ENCODE data around the gene PSRC1. TPM values are rescaled to one million over a fixed set of nuclear protein-coding genes. Genes with fewer than 3 reads are reported as not detected.
A peak's percentile ranks its signal among the peaks of the same experiment; 100 is the strongest.

Gene PSRC1
- total RNA-seq, 2 donors from 2014 or later: 38.5 to 72.7 TPM

DNA sequence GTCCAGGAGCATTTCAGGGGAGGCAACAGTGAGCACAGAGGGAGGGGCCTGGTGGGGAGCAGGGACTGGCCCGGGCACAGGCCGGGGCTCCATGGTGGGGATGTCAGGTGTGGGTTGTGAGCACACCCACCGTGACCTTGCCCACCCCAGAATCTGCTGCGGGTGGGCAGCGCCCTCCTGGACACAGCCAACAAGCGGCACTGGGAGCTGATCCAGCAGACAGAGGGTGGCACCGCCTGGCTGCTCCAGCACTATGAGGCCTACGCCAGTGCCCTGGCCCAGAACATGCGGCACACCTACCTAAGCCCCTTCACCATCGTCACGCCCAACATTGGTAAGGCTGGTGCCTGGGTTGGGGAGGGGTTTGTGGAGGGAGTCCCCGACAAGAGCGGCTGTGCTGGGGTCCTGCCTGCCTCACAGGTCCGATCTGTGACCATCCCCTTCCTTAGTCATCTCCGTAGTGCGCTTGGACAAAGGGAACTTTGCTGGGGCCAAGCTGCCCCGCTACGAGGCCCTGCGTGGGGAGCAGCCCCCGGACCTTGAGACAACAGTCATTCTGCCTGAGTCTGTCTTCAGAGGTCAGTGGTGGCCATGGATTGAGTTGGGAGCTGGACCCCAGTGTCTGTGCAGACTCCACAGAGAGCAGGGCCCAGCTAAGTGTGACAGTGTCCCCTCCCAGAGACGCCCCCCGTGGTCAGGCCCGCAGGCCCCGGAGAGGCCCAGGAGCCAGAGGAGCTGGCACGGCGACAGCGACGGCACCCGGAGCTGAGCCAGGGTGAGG, 14.3 kb downstream of the PSRC1 start:
- TF ChIP-seq, protein P1, sequence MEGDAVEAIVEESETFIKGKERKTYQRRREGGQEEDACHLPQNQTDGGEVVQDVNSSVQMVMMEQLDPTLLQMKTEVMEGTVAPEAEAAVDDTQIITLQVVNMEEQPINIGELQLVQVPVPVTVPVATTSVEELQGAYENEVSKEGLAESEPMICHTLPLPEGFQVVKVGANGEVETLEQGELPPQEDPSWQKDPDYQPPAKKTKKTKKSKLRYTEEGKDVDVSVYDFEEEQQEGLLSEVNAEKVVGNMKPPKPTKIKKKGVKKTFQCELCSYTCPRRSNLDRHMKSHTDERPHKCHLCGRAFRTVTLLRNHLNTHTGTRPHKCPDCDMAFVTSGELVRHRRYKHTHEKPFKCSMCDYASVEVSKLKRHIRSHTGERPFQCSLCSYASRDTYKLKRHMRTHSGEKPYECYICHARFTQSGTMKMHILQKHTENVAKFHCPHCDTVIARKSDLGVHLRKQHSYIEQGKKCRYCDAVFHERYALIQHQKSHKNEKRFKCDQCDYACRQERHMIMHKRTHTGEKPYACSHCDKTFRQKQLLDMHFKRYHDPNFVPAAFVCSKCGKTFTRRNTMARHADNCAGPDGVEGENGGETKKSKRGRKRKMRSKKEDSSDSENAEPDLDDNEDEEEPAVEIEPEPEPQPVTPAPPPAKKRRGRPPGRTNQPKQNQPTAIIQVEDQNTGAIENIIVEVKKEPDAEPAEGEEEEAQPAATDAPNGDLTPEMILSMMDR (conservative IDR thresholded peaks at IDR 0.05): no peak
- DNase-seq: no peak
- no peaks in the 10 kb centered on the region for H3K27me3 Mint-ChIP-seq (ENCODE audit: insufficient read depth)
- H3K4me3 ChIP-seq (ENCODE audit: low read length): no peak overlapping the region
- peaks cover 22% of the 10 kb centered on the region for H3K36me3 Mint-ChIP-seq (ENCODE audit: low read depth)
- H3K36me3 ChIP-seq (ENCODE audit: control insufficient read depth, insufficient read depth, low read length): peaks cover 7% of the 10 kb centered on the region
- H3K4me1 ChIP-seq (ENCODE audit: control insufficient read depth, insufficient read depth, low read length): no peaks in the 10 kb centered on the region
- no peaks in the 10 kb centered on the region for H3K27me3 ChIP-seq (ENCODE audit: control insufficient read depth, insufficient read depth, low read length, poor library complexity, severe bottlenecking)
- no peak overlapping the region for H3K27ac ChIP-seq (ENCODE audit: low read depth, low read length)
- WGBS, 2 experiments (ENCODE audit: insufficient coverage in 1 of 2, insufficient read length in 1 of 2): 95 to 97% methylated on average over 16 to 29 of the region's 29 CpGs
- no peak overlapping the region for H3K9ac ChIP-seq (ENCODE audit: extremely low read depth, low read length, poor library complexity, severe bottlenecking)
- no peaks in the 10 kb centered on the region for H3K9me3 ChIP-seq (ENCODE audit: control insufficient read depth, low read length)
- H3K9me3 Mint-ChIP-seq: peaks cover 1% of the 10 kb centered on the region
- no peak overlapping the region for H3K27ac Mint-ChIP-seq
- no peaks in the 10 kb centered on the region for H3K4me1 Mint-ChIP-seq
- H3K4me3 Mint-ChIP-seq: no peak overlapping the region

DNA sequence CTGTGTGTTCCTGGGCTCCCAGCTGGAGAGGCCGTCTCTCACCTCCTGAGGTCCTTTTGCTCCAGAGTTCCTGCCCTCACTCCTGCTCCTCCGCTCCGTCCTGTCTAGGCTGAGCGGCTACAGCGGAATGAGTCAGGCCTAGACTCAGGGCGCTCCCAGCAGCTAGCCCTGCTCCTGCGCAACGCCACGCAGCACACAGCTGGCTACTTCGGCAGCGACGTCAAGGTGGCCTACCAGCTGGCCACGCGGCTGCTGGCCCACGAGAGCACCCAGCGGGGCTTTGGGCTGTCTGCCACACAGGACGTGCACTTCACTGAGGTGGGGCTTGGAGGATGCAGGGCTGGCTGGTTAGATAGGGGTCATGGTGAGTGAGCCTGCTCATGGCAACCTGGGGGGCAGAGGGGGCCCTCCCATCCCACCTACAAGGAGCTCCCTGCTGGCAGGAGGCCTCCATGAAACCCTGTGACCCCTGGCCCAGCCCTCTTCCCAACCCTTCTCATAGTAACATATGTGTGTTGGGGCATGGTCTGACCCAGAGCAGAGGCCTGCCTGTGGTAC, 15.1 kb downstream of the PSRC1 start:
- H3K9ac ChIP-seq (ENCODE audit: extremely low read depth, low read length, poor library complexity, severe bottlenecking): no peak overlapping the region
- no peak overlapping the region for H3K4me3 ChIP-seq (ENCODE audit: low read length)
- no peak for DNase-seq
- H3K27me3 ChIP-seq (ENCODE audit: control insufficient read depth, insufficient read depth, low read length, poor library complexity, severe bottlenecking): no peaks in the 10 kb centered on the region
- Mint-ChIP-seq H3K36me3 (ENCODE audit: low read depth) (peaks cover 22% of the 10 kb centered on the region), H3K4me1 (no peaks in the 10 kb centered on the region), H3K4me3 (no peak overlapping the region), H3K27me3 (ENCODE audit: insufficient read depth) (no peaks in the 10 kb centered on the region), H3K27ac (peak overlapping the region; percentile 68), H3K9me3 (peaks cover 1% of the 10 kb centered on the region)
- H3K27ac ChIP-seq (ENCODE audit: low read depth, low read length): no peak overlapping the region
- 97% methylated on average over 10 to 17 of the region's 17 CpGs for WGBS, 2 experiments (ENCODE audit: insufficient coverage in 1 of 2, insufficient read length in 1 of 2)
- H3K4me1 ChIP-seq (ENCODE audit: control insufficient read depth, insufficient read depth, low read length): no peaks in the 10 kb centered on the region
- H3K9me3 ChIP-seq (ENCODE audit: control insufficient read depth, low read length): no peaks in the 10 kb centered on the region
- TF ChIP-seq, protein P1 (conservative IDR thresholded peaks at IDR 0.05): no peak
- peaks cover 7% of the 10 kb centered on the region for H3K36me3 ChIP-seq (ENCODE audit: control insufficient read depth, insufficient read depth, low read length)

DNA sequence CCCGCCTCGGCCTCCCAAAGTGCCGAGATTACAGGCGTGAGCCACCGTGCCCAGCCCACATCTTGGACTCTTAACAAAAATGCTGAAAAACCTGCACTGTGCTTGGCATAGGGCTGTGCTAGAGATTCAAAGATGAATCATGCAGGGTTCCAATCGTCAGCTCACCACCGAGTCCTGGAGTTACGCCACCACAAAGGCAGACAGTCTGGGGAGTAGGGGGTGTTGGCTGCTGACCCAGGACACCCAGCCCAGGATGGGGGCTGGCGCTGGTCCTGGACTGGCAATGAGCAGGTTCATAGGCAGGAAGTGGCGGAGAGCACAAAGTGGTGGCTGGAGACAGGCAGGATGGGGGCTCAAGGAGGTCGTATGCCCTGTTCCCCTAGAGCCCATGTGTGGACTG, 16.0 kb downstream of the PSRC1 start:
- Histone ChIP-seq H3K4me3 (ENCODE audit: low read length) (no peak overlapping the region), H3K9ac (ENCODE audit: extremely low read depth, low read length, poor library complexity, severe bottlenecking) (no peak overlapping the region), H3K36me3 (ENCODE audit: control insufficient read depth, insufficient read depth, low read length) (peaks cover 7% of the 10 kb centered on the region), H3K27ac (ENCODE audit: low read depth, low read length) (no peak overlapping the region), H3K27me3 (ENCODE audit: control insufficient read depth, insufficient read depth, low read length, poor library complexity, severe bottlenecking) (no peaks in the 10 kb centered on the region), H3K9me3 (ENCODE audit: control insufficient read depth, low read length) (no peaks in the 10 kb centered on the region), H3K4me1 (ENCODE audit: control insufficient read depth, insufficient read depth, low read length) (no peaks in the 10 kb centered on the region)
- WGBS, 2 experiments (ENCODE audit: insufficient coverage in 1 of 2, insufficient read length in 1 of 2): 92 to 98% methylated on average over 9 to 11 of the region's 11 CpGs
- no peak overlapping the region for H3K27ac Mint-ChIP-seq
- DNase-seq: no peak
- H3K9me3 Mint-ChIP-seq: peaks cover 1% of the 10 kb centered on the region
- H3K27me3 Mint-ChIP-seq (ENCODE audit: insufficient read depth): no peaks in the 10 kb centered on the region
- TF ChIP-seq, protein P1 (conservative IDR thresholded peaks at IDR 0.05): no peak
- peaks cover 22% of the 10 kb centered on the region for H3K36me3 Mint-ChIP-seq (ENCODE audit: low read depth)
- H3K4me3 Mint-ChIP-seq: no peak overlapping the region
- H3K4me1 Mint-ChIP-seq: no peaks in the 10 kb centered on the region

Data from endodermal cell (in vitro differentiated cells).